Suprapubic skin (tissue), 3 donors: ENCODE data around the gene RAP2B.

Experiments used
- CTCF ChIP-seq, 2 donors: fragments of 200-600 bp in 1 of 2; fragments of 450-650 bp in 1 of 2; sonication (generic) in 1 of 2; IDR thresholded peaks; one replicate each; pipeline ENCODE4 v1.5.1; 2016 to 2019; ENCODE audit warnings: antibody characterized with exemption in 2 of 2, mild to moderate bottlenecking in 1 of 2, moderate library complexity in 1 of 2
- POLR2A ChIP-seq, 2 donors: fragments of 450-650 bp; IDR thresholded peaks; one replicate each; pipeline ENCODE4 v1.6.1; 2017; ENCODE audit warnings: antibody characterized with exemption in 2 of 2, mild to moderate bottlenecking in 2 of 2, moderate library complexity in 2 of 2

- TF ChIP-seq POLR2A (IDR thresholded peaks at IDR 0.05) (no peak), CTCF (IDR thresholded peaks at IDR 0.05) (no peak)
These were observed 11.0 kb upstream of the RAP2B start for GRCh38 chr3:153150991-153151390.
